ENCODE results near the gene MED13L. TPM values are rescaled to one million over a fixed set of nuclear protein-coding genes. Genes with fewer than 3 reads are reported as not detected.

MED13L gene
- polyA plus RNA-seq, 2 donors: 15.0 to 16.8 TPM

DNA sequence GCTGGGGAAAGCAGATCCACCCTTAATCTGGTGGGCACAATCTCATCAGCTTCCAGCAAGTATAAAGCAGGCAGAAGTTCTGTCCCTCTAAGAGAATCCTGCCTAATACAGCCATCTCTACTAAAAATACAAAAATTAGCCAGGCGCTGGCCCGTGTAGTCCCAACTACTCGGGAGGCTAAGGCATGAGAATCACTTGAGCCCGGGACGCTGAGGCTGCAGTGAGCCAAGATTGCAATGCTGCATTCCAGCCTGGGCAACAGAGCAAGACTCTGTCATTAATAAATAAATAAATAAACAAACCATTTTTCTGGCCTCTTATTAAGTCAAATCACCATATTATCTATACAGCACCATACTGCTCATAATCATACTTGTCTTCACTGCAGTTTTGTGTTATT is 111.2 kb downstream of the MED13L start:
- H3K4me1 ChIP-seq (ENCODE audit: control insufficient read depth in 2 of 2, insufficient read depth in 2 of 2, low read length in 1 of 2): peaks cover 4% of the 10 kb centered on the region in 2 donors
- 74% methylated on average over 5 of the region's 5 CpGs for WGBS, 2 donors
- H3K9me3 ChIP-seq (ENCODE audit: control insufficient read depth in 2 of 2, insufficient read depth in 1 of 2, low read depth in 1 of 2, low read length in 1 of 2): no peaks in the 10 kb centered on the region
- H3K27me3 ChIP-seq (ENCODE audit: control insufficient read depth in 1 of 2, insufficient read depth in 2 of 2, low read length in 2 of 2): no peaks in the 10 kb centered on the region
- no peaks in the 10 kb centered on the region for H3K36me3 ChIP-seq (ENCODE audit: control insufficient read depth in 2 of 2, insufficient read depth in 2 of 2, low read length in 1 of 2)
- H3K27ac ChIP-seq (ENCODE audit: low read depth in 2 of 2, low read length in 1 of 2): no peak overlapping the region
- no peak overlapping the region for H3K4me3 ChIP-seq (ENCODE audit: low read depth in 1 of 2, low read length in 2 of 2)

GRCh38 chr12:116165036-116165425 is 112.5 kb downstream of the MED13L start:
- H3K4me1 ChIP-seq (ENCODE audit: control insufficient read depth in 2 of 2, insufficient read depth in 2 of 2, low read length in 1 of 2): peaks cover 4 to 6% of the 10 kb centered on the region in 2 donors
- H3K9me3 ChIP-seq (ENCODE audit: control insufficient read depth in 2 of 2, insufficient read depth in 1 of 2, low read depth in 1 of 2, low read length in 1 of 2): no peaks in the 10 kb centered on the region
- H3K27ac ChIP-seq (ENCODE audit: low read depth in 2 of 2, low read length in 1 of 2): no peak overlapping the region
- WGBS, 2 donors: 54 to 68% methylated on average over 4 of the region's 4 CpGs
- H3K27me3 ChIP-seq (ENCODE audit: control insufficient read depth in 1 of 2, insufficient read depth in 2 of 2, low read length in 2 of 2): no peaks in the 10 kb centered on the region
- no peak overlapping the region for H3K4me3 ChIP-seq (ENCODE audit: low read depth in 1 of 2, low read length in 2 of 2)
- H3K36me3 ChIP-seq (ENCODE audit: control insufficient read depth in 2 of 2, insufficient read depth in 2 of 2, low read length in 1 of 2): no peaks in the 10 kb centered on the region

DNA sequence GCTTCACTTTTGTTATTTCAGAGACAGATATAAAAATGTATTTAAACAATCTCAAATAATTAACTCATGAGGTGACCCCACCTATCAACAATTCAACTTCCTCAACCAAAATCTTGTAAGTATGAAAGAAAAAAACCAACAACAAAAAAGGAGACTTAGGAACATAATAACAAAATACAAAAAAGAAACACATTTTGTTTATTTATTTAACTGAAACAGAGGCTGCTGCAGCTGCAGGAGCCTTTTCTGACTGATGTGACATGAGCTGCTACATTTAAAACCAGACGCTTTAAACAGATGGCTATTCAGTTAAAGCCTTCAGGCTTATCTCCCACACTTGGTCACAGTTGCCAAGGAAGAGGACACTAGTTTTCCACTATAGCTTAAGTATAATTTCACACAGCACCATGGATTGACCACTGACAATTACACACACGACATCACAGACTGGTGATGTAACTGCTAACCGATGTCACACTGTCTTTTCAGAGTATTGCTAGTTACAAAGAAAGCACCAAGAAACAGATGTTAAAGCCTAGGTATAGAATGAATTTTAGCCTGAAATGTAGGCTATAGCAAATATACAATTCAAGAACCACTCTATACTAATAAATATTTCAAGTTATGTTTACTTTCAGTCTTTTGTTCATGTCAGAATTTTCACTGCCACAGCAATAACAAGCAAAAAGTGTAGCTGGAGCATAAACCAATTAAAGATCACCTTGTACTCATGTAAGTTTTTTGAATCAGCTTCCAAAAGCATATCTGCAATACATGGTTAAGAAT is 113.0 kb downstream of the MED13L start:
- Histone ChIP-seq H3K4me3 (ENCODE audit: low read depth in 1 of 2, low read length in 2 of 2) (no peak overlapping the region), H3K9me3 (ENCODE audit: control insufficient read depth in 2 of 2, insufficient read depth in 1 of 2, low read depth in 1 of 2, low read length in 1 of 2) (no peaks in the 10 kb centered on the region), H3K36me3 (ENCODE audit: control insufficient read depth in 2 of 2, insufficient read depth in 2 of 2, low read length in 1 of 2) (no peaks in the 10 kb centered on the region), H3K27ac (ENCODE audit: low read depth in 2 of 2, low read length in 1 of 2) (no peak overlapping the region), H3K27me3 (ENCODE audit: control insufficient read depth in 1 of 2, insufficient read depth in 2 of 2, low read length in 2 of 2) (no peaks in the 10 kb centered on the region), H3K4me1 (ENCODE audit: control insufficient read depth in 2 of 2, insufficient read depth in 2 of 2, low read length in 1 of 2) (peaks cover 4 to 6% of the 10 kb centered on the region in 2 donors)
- 36 to 40% methylated on average over 3 of the region's 3 CpGs for WGBS, 2 donors

- peaks cover 2 to 6% of the 10 kb centered on the region in 2 donors for H3K4me1 ChIP-seq (ENCODE audit: control insufficient read depth in 2 of 2, insufficient read depth in 2 of 2, low read length in 1 of 2)
- WGBS, 2 donors: 86 to 87% methylated on average over 3 of the region's 3 CpGs
- H3K27ac ChIP-seq (ENCODE audit: low read depth in 2 of 2, low read length in 1 of 2): no peak overlapping the region
- H3K4me3 ChIP-seq (ENCODE audit: low read depth in 1 of 2, low read length in 2 of 2): no peak overlapping the region
- H3K27me3 ChIP-seq (ENCODE audit: control insufficient read depth in 1 of 2, insufficient read depth in 2 of 2, low read length in 2 of 2): no peaks in the 10 kb centered on the region
- no peaks in the 10 kb centered on the region for H3K9me3 ChIP-seq (ENCODE audit: control insufficient read depth in 2 of 2, insufficient read depth in 1 of 2, low read depth in 1 of 2, low read length in 1 of 2)
- H3K36me3 ChIP-seq (ENCODE audit: control insufficient read depth in 2 of 2, insufficient read depth in 2 of 2, low read length in 1 of 2): no peaks in the 10 kb centered on the region
Measured at GRCh38 chr12:116162071-116162470, 115.4 kb downstream of the MED13L start.

DNA sequence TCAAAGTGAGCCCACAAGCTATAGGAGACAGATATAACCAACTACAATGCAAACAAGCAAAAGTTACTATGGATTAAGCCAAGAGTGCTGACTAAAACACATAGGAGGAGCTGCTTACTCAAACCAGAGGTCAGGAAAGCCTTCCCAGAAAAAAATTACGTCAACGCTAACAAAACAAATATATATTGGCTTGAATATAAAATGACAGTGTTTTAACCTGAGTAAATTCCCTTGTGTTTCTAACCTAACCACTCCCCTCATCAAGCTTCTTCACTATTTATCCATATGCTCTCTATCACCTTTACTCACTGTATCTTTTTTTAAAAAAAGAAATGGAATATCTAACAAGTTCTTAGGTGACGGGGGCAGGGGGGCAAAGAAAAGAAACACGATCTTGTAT is 115.9 kb downstream of the MED13L start:
- Histone ChIP-seq H3K4me3 (ENCODE audit: low read depth in 1 of 2, low read length in 2 of 2) (no peak overlapping the region), H3K27ac (ENCODE audit: low read depth in 2 of 2, low read length in 1 of 2) (no peak overlapping the region), H3K4me1 (ENCODE audit: control insufficient read depth in 2 of 2, insufficient read depth in 2 of 2, low read length in 1 of 2) (peaks cover 2 to 6% of the 10 kb centered on the region in 2 donors), H3K9me3 (ENCODE audit: control insufficient read depth in 2 of 2, insufficient read depth in 1 of 2, low read depth in 1 of 2, low read length in 1 of 2) (no peaks in the 10 kb centered on the region), H3K36me3 (ENCODE audit: control insufficient read depth in 2 of 2, insufficient read depth in 2 of 2, low read length in 1 of 2) (no peaks in the 10 kb centered on the region), H3K27me3 (ENCODE audit: control insufficient read depth in 1 of 2, insufficient read depth in 2 of 2, low read length in 2 of 2) (no peaks in the 10 kb centered on the region)
- WGBS, 2 donors: 68 to 70% methylated on average over 4 of the region's 4 CpGs

DNA sequence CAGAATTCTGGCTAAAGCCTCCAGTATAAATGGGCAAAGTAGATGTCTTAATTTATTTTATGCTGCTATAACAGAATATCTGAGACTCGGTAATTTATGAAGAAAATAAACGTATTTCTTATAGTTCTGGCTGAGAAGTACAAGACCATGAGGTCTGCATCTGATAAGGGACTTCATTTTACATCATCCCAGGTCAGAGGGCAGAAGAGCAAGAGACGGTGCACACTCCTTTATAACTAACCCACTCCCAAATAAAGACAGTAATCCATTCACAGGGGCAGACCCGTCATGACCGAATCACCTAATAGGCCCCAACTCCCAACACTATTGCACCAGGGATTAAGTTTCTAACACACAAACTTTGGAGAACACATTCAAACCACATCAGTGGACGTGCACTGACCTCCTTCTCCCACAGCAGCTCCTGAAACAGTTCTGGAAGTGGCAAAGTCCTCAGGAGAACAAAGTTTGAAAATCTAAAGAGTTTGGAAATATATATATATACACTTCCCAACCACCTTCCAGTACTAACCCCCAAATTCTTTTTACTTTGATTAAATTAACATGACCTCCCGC is 116.5 kb downstream of the MED13L start:
- 77 to 86% methylated on average over 7 of the region's 7 CpGs for WGBS, 2 donors
- H3K4me1 ChIP-seq (ENCODE audit: control insufficient read depth in 2 of 2, insufficient read depth in 2 of 2, low read length in 1 of 2): peaks cover 0 to 6% of the 10 kb centered on the region in 2 donors

DNA sequence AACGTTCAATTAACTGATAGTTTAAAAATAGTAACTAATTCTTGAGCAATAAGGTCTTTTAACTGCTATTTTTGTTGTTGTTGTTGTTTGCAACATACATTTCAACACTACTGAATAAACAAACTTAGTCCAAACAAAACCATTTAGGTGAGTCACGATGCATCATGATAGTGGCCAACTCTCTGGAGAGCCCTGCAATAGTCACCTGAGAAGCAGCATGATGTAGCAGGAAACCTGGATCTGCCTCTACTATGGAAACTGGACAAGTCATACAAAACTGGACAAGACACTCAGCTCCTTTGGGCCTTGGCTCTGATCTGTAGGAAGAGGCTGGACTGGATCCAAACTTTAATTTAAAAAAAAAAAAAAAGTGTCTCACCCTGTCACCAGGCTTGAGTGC is 117.3 kb downstream of the MED13L start:
- WGBS, 2 donors: 66 to 75% methylated on average over 2 of the region's 2 CpGs

More for the DNA sequence above, 116.5 kb downstream of the MED13L start:
- Histone ChIP-seq H3K36me3 (ENCODE audit: control insufficient read depth in 2 of 2, insufficient read depth in 2 of 2, low read length in 1 of 2) (no peaks in the 10 kb centered on the region), H3K27me3 (ENCODE audit: control insufficient read depth in 1 of 2, insufficient read depth in 2 of 2, low read length in 2 of 2) (no peaks in the 10 kb centered on the region), H3K9me3 (ENCODE audit: control insufficient read depth in 2 of 2, insufficient read depth in 1 of 2, low read depth in 1 of 2, low read length in 1 of 2) (no peaks in the 10 kb centered on the region), H3K27ac (ENCODE audit: low read depth in 2 of 2, low read length in 1 of 2) (no peak overlapping the region), H3K4me3 (ENCODE audit: low read depth in 1 of 2, low read length in 2 of 2) (no peak overlapping the region)

GRCh38 chr12:116159593-116160200 is 117.8 kb downstream of the MED13L start:
- no peak overlapping the region for H3K4me3 ChIP-seq (ENCODE audit: low read depth in 1 of 2, low read length in 2 of 2)
- H3K27ac ChIP-seq (ENCODE audit: low read depth in 2 of 2, low read length in 1 of 2): no peak overlapping the region
- H3K27me3 ChIP-seq (ENCODE audit: control insufficient read depth in 1 of 2, insufficient read depth in 2 of 2, low read length in 2 of 2): no peaks in the 10 kb centered on the region
- WGBS, 2 donors: 95 to 96% methylated on average over 2 of the region's 2 CpGs
- peaks cover 0 to 2% of the 10 kb centered on the region in 2 donors for H3K4me1 ChIP-seq (ENCODE audit: control insufficient read depth in 2 of 2, insufficient read depth in 2 of 2, low read length in 1 of 2)
- no peaks in the 10 kb centered on the region for H3K9me3 ChIP-seq (ENCODE audit: control insufficient read depth in 2 of 2, insufficient read depth in 1 of 2, low read depth in 1 of 2, low read length in 1 of 2)
- no peaks in the 10 kb centered on the region for H3K36me3 ChIP-seq (ENCODE audit: control insufficient read depth in 2 of 2, insufficient read depth in 2 of 2, low read length in 1 of 2)

More for the DNA sequence above, 117.3 kb downstream of the MED13L start:
- no peaks in the 10 kb centered on the region for H3K9me3 ChIP-seq (ENCODE audit: control insufficient read depth in 2 of 2, insufficient read depth in 1 of 2, low read depth in 1 of 2, low read length in 1 of 2)
- H3K27me3 ChIP-seq (ENCODE audit: control insufficient read depth in 1 of 2, insufficient read depth in 2 of 2, low read length in 2 of 2): no peaks in the 10 kb centered on the region
- H3K27ac ChIP-seq (ENCODE audit: low read depth in 2 of 2, low read length in 1 of 2): no peak overlapping the region
- H3K4me3 ChIP-seq (ENCODE audit: low read depth in 1 of 2, low read length in 2 of 2): no peak overlapping the region
- H3K4me1 ChIP-seq (ENCODE audit: control insufficient read depth in 2 of 2, insufficient read depth in 2 of 2, low read length in 1 of 2): peaks cover 0 to 2% of the 10 kb centered on the region in 2 donors
- no peaks in the 10 kb centered on the region for H3K36me3 ChIP-seq (ENCODE audit: control insufficient read depth in 2 of 2, insufficient read depth in 2 of 2, low read length in 1 of 2)

- Histone ChIP-seq H3K4me1 (ENCODE audit: control insufficient read depth in 2 of 2, insufficient read depth in 2 of 2, low read length in 1 of 2) (peaks cover 0 to 2% of the 10 kb centered on the region in 2 donors), H3K9me3 (ENCODE audit: control insufficient read depth in 2 of 2, insufficient read depth in 1 of 2, low read depth in 1 of 2, low read length in 1 of 2) (no peaks in the 10 kb centered on the region)
- WGBS, 2 donors: 16 to 22% methylated on average over 1 of the region's 1 CpG
Measured at GRCh38 chr12:116159175-116159574, 118.3 kb downstream of the MED13L start.

More at GRCh38 chr12:116159175-116159574, 118.3 kb downstream of the MED13L start:
- Histone ChIP-seq H3K36me3 (ENCODE audit: control insufficient read depth in 2 of 2, insufficient read depth in 2 of 2, low read length in 1 of 2) (no peaks in the 10 kb centered on the region), H3K27me3 (ENCODE audit: control insufficient read depth in 1 of 2, insufficient read depth in 2 of 2, low read length in 2 of 2) (no peaks in the 10 kb centered on the region), H3K4me3 (ENCODE audit: low read depth in 1 of 2, low read length in 2 of 2) (no peak overlapping the region), H3K27ac (ENCODE audit: low read depth in 2 of 2, low read length in 1 of 2) (no peak overlapping the region)
